Stimulated activated CD8-positive, alpha-beta memory T cell treated with anti-CD3 and anti-CD28 coated beads, Interleukin-12 subunit alpha, Interleukin-12 subunit beta, amount 100 ng/mL, for 4 hours (primary cell): ENCODE measurements around the gene SIM2.

Source experiments
- DNase-seq: peaks from one replicate; pipeline ENCODE4 v3.0.0-alpha.2; 2020; ENCODE audit warnings: low read depth

The SIM2 gene

DNA sequence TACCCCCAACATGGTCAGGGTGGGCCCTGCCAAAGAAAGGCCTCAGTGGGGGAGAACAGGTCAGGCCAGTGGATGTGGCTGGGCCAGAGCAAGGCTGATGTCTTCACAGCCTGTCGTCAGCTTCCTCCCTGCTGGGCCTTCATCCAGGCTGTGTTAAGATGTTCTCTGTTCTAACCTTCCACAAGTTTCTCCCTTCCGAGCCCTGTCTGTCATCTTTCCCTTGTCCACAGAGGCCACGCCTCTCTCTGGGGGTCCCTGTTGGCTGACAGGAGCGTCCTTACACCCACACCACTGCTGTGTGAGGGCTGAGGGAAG lies 36.2 kb downstream of the SIM2 start:
- DNase-seq: no peak

- no peak for DNase-seq
Measured at GRCh38 chr21:36735724-36736320, 36.9 kb downstream of the SIM2 start.

DNA sequence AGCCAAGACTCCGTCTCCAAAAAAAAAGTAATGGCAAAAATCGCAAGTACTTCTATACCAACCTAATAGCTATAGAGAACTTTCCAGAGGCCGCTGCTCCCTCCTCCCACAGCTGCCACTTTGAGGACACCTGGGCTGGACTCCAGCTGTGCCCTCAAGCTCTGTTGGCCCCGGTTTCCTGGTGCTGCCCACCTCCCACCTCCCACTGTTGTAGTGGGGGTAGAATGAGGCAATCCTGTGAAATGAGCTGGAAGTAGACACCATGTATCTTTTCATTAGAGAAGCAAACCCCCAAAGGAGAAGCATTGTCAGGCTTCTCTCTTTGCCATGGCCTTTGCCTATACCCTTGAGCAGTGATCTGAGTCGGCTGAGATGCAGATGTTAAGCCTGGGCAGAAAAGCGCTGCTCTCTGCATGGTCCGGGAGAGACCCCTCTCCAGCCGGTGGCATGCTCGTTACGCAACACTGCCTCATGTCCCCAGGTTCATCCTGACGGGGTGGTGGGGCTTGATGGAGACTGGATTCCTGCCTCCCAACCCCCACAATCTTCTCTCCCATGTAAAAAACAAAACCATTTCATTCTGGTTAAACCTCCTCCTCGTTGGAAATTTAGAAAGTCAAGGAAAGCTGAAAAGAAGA lies 39.7 kb downstream of the SIM2 start:
- DNase-seq: no peak

GRCh38 chr21:36741506-36741905 lies 42.6 kb downstream of the SIM2 start:
- DNase-seq: no peak

DNA sequence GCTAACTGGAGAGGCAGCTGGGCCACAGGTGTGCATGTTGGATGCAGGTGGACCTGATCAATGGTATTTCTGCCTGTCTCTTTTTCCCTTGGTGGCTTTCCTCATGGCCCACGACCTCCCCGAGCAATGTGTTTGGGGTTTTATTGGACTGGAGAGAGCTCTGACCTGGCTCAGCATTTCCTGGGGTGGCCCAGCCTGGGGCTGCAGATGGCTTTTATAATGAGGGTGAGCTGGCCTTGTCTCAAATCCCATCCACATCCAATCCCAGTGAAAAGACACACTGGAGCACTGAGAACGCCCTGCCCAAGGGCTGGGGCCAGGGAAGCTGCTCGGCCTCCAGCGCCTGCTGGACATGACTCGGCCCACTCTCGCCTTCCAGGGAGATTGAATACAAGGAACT lies 44.1 kb downstream of the SIM2 start:
- no peak for DNase-seq

DNA sequence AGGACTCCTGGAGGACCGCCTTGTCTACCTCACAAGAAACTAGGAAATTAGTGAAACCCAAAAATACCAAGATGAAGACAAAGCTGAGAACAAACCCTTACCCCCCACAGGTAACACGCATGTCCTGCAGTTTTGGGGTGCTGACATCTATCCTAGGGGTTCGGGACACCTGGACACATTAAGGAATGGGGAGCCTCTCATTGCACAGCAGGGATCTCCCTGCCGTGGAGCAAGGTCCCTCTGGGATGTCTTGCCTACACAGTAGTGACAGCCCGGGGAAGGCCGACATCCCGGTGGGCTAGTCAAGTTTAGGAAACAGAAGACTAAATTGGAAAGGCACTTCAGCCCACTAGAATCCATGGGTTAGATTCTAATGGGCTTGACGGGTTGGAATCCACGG lies 44.5 kb downstream of the SIM2 start:
- DNase-seq: no peak

DNA sequence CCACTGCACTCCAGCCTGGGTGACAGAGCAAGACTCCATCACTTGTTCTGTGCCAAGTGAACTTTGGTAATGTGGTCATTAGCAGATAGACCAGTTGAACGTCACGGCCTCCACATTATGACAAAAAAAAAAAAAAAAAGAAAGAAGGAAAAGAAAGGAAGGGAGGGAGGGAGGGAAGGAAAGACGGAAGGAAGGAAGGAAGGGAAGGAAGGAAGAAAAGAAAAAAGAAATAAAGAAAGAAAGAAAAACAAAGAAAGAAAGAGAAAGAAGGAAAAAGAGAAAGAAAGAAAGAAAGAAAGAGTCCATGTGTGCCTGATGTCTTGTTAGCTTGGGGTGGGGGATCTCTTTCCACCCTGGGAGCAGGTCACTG lies 45.3 kb downstream of the SIM2 start:
- DNase-seq: no peak

DNA sequence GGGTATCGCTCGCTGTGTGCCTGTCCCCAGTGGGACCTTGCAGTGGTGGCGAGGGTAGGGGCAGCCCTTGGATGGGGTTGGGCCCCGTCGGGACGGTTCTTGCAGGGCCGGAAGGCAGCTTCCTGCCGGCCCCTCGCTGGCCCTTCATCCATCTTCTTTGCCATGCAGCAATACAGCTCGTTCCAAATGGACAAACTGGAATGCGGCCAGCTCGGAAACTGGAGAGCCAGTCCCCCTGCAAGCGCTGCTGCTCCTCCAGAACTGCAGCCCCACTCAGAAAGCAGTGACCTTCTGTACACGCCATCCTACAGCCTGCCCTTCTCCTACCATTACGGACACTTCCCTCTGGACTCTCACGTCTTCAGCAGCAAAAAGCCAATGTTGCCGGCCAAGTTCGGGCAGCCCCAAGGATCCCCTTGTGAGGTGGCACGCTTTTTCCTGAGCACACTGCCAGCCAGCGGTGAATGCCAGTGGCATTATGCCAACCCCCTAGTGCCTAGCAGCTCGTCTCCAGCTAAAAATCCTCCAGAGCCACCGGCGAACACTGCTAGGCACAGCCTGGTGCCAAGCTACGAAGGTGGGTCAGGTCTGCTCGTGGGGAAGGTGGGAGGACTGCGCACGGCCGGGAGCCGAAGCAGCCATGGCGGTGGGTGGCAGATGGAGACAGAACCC lies 45.8 kb downstream of the SIM2 start:
- no peak for DNase-seq

- no peak for DNase-seq
Measured at GRCh38 chr21:36745459-36745858, 46.5 kb downstream of the SIM2 start.

DNA sequence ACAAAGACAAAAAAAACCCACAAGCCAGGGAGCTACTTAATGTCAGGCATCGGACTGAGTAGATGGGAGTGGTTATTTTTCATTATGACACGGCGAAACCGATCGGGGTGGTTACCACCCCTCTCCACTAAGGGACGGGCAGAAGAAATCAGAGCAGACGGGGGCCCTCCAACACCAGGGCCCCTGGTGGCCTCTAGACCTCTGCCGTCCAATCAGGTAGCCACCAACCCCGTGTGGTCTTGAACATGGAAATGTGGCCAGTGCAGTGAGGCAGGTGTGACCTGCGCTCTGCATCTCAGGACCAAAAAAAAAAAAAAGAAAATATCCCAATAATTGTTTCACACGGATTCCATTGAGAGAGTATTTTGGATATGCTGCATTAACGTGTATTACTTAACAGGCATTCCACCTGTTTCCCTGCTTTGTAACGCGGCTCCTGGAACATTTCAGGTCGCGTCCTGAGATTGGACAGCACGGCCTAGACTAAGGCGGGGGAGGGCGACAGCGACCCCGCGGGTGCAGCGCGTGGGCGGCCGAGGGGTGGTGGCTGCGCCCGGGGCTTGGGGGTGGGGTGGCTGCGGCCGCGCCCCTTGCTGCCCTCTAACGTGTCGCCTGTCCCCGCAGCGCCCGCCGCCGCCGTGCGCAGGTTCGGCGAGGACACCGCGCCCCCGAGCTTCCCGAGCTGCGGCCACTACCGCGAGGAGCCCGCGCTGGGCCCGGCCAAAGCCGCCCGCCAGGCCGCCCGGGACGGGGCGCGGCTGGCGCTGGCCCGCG lies 48.3 kb downstream of the SIM2 start:
- no peak for DNase-seq

DNA sequence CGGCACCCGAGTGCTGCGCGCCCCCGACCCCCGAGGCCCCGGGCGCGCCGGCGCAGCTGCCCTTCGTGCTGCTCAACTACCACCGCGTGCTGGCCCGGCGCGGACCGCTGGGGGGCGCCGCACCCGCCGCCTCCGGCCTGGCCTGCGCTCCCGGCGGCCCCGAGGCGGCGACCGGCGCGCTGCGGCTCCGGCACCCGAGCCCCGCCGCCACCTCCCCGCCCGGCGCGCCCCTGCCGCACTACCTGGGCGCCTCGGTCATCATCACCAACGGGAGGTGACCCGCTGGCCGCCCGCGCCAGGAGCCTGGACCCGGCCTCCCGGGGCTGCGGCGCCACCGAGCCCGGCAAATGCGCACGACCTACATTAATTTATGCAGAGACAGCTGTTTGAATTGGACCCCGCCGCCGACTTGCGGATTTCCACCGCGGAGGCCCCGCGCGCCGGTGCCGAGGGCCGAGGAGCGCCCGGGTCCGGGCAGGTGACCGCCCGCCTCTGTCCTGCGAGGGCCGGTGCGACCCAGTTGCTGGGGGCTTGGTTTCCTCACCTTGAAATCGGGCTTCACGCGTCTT lies 49.0 kb downstream of the SIM2 start:
- no peak for DNase-seq

DNA sequence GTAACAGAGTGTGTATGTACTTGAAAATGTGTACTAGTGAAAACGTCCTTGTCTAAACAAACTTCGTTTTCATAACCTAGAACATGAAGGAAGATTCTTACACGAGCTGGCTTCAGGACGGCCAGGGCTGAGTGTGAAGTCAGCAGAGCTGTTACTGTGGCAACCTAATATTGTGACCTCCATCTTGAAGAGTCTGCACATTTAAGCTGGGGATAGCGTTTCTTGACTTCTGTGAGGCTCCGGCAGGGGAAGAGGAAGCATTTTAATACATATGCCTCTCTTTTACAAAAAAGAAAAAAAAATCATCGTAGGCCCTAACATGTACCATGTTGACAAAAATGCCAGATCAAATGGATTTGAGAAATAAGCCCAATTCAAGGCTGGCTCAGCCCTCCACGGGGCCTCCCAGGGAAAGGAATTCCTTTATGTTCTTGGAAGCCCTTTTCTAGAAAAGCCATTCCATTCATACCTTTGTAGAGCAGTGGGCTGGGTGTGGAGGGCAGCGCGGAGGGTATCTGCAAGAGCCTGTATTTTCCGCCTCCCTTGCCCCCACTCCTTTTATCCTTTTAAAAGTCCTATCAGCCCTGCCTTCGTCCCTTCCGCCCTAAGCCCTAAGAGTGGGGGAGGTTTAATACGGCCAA lies 51.1 kb downstream of the SIM2 start:
- no peak for DNase-seq

GRCh38 chr21:36750576-36750959 lies 51.7 kb downstream of the SIM2 start:
- no peak for DNase-seq

DNA sequence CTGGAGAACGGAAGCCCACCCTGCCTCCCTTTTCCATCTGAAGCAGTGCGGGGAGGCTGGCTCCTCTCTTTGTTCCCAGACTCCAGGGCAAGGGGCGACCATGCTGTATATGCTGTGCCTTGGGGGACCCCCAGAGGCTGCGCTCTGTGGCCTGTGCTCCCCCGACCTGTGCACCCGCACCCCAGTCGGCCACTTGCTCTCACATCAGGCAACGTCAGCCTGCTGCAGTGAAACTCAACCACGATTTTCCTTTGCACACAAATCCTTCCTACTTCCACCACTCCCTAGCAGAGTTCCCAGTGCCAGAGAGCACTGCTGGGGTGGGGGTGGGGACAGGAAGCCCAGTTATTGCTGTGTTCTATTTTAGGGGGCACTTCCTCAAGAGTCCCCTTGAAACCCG lies 52.5 kb downstream of the SIM2 start:
- no peak for DNase-seq

- DNase-seq: no peak
Measured at GRCh38 chr21:36753556-36753955, 54.6 kb downstream of the SIM2 start.

- DNase-seq: no peak
Measured at GRCh38 chr21:36754241-36754898, 55.5 kb downstream of the SIM2 start.

DNA sequence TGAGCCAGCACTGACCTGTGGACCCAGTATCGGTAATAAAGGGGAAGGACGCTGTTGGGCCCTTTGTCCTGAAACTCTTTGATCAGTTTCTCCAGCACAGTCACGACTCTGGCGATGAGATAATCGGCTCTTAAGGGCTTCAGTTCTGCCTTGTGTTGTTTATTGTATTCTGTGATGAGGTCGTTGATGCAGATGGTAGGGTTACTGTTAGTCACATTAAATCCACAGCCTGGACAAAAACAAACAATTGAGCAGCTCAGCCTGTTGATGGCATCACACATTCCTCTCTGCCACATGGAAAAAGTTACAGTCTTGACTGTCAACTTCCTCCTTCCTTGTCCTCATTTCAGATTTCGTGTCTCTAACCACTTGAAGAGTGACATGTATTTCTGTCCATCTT lies 57.6 kb downstream of the SIM2 start:
- no peak for DNase-seq

DNA sequence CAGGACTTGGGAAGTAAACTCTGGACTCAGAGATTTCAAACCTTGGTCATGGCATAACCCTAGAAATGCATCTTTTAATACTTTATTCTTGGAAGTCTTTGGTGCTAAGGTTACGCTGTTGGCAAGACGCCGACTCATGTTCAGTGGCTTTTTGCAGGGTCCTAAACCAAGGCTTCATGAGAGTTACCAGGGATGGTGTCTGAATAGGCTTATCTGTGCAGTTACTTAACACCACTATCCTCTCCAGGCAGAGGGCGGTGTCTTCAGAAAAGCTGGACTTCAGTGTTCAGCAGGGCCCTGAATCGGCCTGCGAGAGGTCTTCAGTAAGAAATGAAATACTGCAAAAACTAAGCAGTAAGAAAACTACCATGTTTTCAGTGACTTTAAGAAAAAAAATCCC lies 58.3 kb downstream of the SIM2 start:
- no peak for DNase-seq

- no peak for DNase-seq
Measured at GRCh38 chr21:36759348-36760083, 60.6 kb downstream of the SIM2 start.

DNA sequence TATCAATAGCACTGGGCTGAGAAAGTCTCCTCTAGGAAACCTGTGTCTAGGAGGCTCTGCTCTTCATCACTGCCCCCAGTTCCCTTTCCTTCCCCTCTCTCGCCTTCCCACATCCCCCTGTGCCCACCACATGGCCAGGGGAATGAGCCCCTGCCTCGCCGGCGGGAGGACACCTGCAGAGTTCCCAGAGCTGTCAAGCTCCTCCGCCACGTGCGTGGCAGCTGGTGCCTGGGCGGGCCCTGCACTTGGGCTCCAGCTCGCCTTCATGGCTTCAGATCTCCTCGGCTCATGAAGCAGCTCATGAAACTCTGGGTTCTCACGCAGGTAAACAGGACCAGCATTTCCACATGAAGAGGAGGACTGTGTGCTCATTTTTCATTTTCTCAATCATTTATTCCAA lies 62.8 kb downstream of the SIM2 start:
- DNase-seq: no peak

DNA sequence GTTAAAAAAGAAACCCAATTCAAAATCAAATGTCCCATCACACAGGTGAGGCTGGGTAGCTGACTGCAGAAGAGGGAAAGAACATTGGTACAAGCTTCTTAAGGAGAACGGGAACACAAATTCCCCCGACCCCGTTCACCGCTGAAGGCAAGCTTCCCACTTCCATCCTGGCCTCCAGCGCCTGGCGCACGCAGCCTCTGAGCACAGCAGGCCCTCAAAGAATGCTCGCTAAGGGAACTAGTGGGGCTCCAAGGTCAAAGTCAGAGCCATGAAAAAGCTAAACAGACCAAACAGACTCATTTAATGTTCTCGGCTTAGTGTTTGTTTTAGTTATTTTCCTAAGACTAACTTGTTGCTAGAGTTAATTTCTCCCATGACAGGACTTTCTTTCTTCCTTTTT lies 63.7 kb downstream of the SIM2 start:
- no peak for DNase-seq
